ENCODE measurements around the gene STARD3NL.

The STARD3NL gene

GRCh38 chr7:38190011-38190410 is 12.0 kb downstream of the STARD3NL start:
- peak in 1 of 2 experiments; percentile 14 for DNase-seq
- TF ChIP-seq POLR2A (IDR thresholded peaks at IDR 0.05; ENCODE audit: low read length) (no peak), GATA1 (IDR thresholded peaks at IDR 0.05; ENCODE audit: low read depth, low read length) (no peak)

- no peak for TF ChIP-seq GATA1 (IDR thresholded peaks at IDR 0.05; ENCODE audit: low read depth, low read length)
- no peak for TF ChIP-seq POLR2A (IDR thresholded peaks at IDR 0.05; ENCODE audit: low read length)
Observed at GRCh38 chr7:38191791-38192190, 13.7 kb downstream of the STARD3NL start.

GRCh38 chr7:38192327-38192726 is 14.3 kb downstream of the STARD3NL start:
- no peak for TF ChIP-seq POLR2A (IDR thresholded peaks at IDR 0.05; ENCODE audit: low read length)
- TF ChIP-seq GATA1 (IDR thresholded peaks at IDR 0.05; ENCODE audit: low read depth, low read length): no peak
- no peak for DNase-seq

More at GRCh38 chr7:38191791-38192190, 13.7 kb downstream of the STARD3NL start:
- no peak for DNase-seq

GRCh38 chr7:38195804-38196595 is 18.0 kb downstream of the STARD3NL start:
- DNase-seq: no peak
- no peak for TF ChIP-seq GATA1 (IDR thresholded peaks at IDR 0.05; ENCODE audit: low read depth, low read length)
- TF ChIP-seq POLR2A (IDR thresholded peaks at IDR 0.05; ENCODE audit: low read length): no peak

GRCh38 chr7:38198366-38198765 is 20.3 kb downstream of the STARD3NL start:
- no peak for DNase-seq
- TF ChIP-seq POLR2A (IDR thresholded peaks at IDR 0.05; ENCODE audit: low read length) (no peak), GATA1 (IDR thresholded peaks at IDR 0.05; ENCODE audit: low read depth, low read length) (no peak)

- no peak for DNase-seq
- TF ChIP-seq GATA1 (IDR thresholded peaks at IDR 0.05; ENCODE audit: low read depth, low read length) (no peak), POLR2A (IDR thresholded peaks at IDR 0.05; ENCODE audit: low read length) (no peak)
Observed at GRCh38 chr7:38199154-38199553, 21.1 kb downstream of the STARD3NL start.

GRCh38 chr7:38199782-38200181 is 21.7 kb downstream of the STARD3NL start:
- TF ChIP-seq GATA1 (IDR thresholded peaks at IDR 0.05; ENCODE audit: low read depth, low read length) (no peak), POLR2A (IDR thresholded peaks at IDR 0.05; ENCODE audit: low read length) (no peak)
- DNase-seq: no peak

GRCh38 chr7:38206071-38206470 is 28.0 kb downstream of the STARD3NL start:
- no peak for DNase-seq
- no peak for TF ChIP-seq POLR2A (IDR thresholded peaks at IDR 0.05; ENCODE audit: low read length)
- TF ChIP-seq GATA1 (IDR thresholded peaks at IDR 0.05; ENCODE audit: low read depth, low read length): no peak

GRCh38 chr7:38207843-38208242 is 29.8 kb downstream of the STARD3NL start:
- no peak for TF ChIP-seq GATA1 (IDR thresholded peaks at IDR 0.05; ENCODE audit: low read depth, low read length)
- no peak for TF ChIP-seq POLR2A (IDR thresholded peaks at IDR 0.05; ENCODE audit: low read length)
- DNase-seq: no peak

GRCh38 chr7:38211486-38211885 is 33.4 kb downstream of the STARD3NL start:
- DNase-seq: no peak

GRCh38 chr7:38211940-38212339 is 33.9 kb downstream of the STARD3NL start:
- DNase-seq: no peak
- TF ChIP-seq GATA1 (IDR thresholded peaks at IDR 0.05; ENCODE audit: low read depth, low read length): no peak
- TF ChIP-seq POLR2A (IDR thresholded peaks at IDR 0.05; ENCODE audit: low read length): no peak

More at GRCh38 chr7:38211486-38211885, 33.4 kb downstream of the STARD3NL start:
- TF ChIP-seq GATA1 (IDR thresholded peaks at IDR 0.05; ENCODE audit: low read depth, low read length): no peak
- TF ChIP-seq POLR2A (IDR thresholded peaks at IDR 0.05; ENCODE audit: low read length): no peak

- TF ChIP-seq GATA1 (IDR thresholded peaks at IDR 0.05; ENCODE audit: low read depth, low read length) (no peak), POLR2A (IDR thresholded peaks at IDR 0.05; ENCODE audit: low read length) (no peak)
- no peak for DNase-seq
Observed at GRCh38 chr7:38215115-38215514, 37.1 kb downstream of the STARD3NL start.

- DNase-seq: peak; percentile 74 to 81
- TF ChIP-seq POLR2A (IDR thresholded peaks at IDR 0.05; ENCODE audit: low read length) (no peak), GATA1 (IDR thresholded peaks at IDR 0.05; ENCODE audit: low read depth, low read length) (no peak)
Observed at GRCh38 chr7:38215735-38216670, 38.0 kb downstream of the STARD3NL start.

GRCh38 chr7:38217672-38218071 is 39.6 kb downstream of the STARD3NL start:
- DNase-seq: no peak
- TF ChIP-seq GATA1 (IDR thresholded peaks at IDR 0.05; ENCODE audit: low read depth, low read length) (no peak), POLR2A (IDR thresholded peaks at IDR 0.05; ENCODE audit: low read length) (no peak)

All from erythroblast (primary cell).